Heart left ventricle (tissue), 13 donors: ENCODE data around the gene LNX1.

Source experiments
- POLR2A ChIP-seq, 2 donors: fragments of 450-650 bp; IDR thresholded peaks; one replicate each; pipeline ENCODE4 v1.6.1; 2017; ENCODE audit warnings: antibody characterized with exemption in 2 of 2, mild to moderate bottlenecking in 2 of 2, moderate library complexity in 2 of 2
- TF ChIP-seq, protein P1 (sequence below), 12 donors: fragments of 200-600 bp; sonication (generic) in 4 of 12; IDR thresholded peaks; one replicate each; pipeline versions ENCODE4 v1.5.0 to v1.8.0; 2018 to 2022; ENCODE audit warnings: antibody characterized with exemption in 12 of 12, mild to moderate bottlenecking in 5 of 12
- donor health status: ischemic (EF 13 %, LVEDD 7.1; RV severe dilation, severe dysfunction).
- donor health status: DM: no; HTN: yes; CAD: no.
- donor health status: DM: no; HTN: no; CAD: no.
- donor health status: ischemic (EF 25% LVEDD 6.9; RV normal size, moderate dysfunction).
- donor health status: ischemic (EF 25% LVEDD 5.7; RV mildly dilated, moderate dysfunction).
- donor health status: ischemic (EF 35%, LVEDD 5.7; RV mildly dilated, moderate dysfunction).
- donor health status: nonischemic (EF 11% LVEDD 7.7; RV severe dilation, severe dysfunction).
- donor health status: DM: yes; HTN: yes; CAD: no.
- donor health status: PGD.
- donor health status: ischemic (EF 29% LVEDD 5.4; RV normal size, mild dysfunction).
- donor health status: nonischemic (EF 23%, LVEDD 6.1; RV moderate dilation, normal function).

DNA sequence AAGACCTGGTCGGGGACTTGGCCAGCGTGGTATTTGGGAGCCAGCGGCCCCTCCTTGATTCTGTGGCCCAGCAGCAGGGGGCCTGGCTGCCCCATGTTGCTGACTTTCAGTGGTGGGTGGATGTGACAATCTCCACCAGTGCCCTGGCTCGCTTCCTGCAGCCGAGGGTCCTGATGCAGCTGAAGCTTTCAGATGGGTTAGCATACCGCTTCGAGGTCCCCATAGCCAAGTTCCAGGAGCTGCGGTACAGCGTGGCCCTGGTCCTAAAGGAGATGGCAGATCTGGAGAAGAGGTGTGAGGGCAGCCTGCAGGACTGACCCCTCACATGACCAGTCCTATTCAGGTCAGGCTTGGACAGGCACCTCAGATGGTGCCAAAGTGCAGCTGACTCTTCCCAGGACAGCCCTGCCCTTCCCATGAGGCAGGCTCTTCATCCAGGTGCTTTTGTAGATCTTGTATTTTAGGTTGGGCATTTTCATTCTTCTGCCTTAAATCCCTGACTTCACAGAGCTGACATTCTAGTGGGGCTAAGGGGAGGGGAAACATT is 15.1 kb downstream of the LNX1 start:
- TF ChIP-seq, protein P1, sequence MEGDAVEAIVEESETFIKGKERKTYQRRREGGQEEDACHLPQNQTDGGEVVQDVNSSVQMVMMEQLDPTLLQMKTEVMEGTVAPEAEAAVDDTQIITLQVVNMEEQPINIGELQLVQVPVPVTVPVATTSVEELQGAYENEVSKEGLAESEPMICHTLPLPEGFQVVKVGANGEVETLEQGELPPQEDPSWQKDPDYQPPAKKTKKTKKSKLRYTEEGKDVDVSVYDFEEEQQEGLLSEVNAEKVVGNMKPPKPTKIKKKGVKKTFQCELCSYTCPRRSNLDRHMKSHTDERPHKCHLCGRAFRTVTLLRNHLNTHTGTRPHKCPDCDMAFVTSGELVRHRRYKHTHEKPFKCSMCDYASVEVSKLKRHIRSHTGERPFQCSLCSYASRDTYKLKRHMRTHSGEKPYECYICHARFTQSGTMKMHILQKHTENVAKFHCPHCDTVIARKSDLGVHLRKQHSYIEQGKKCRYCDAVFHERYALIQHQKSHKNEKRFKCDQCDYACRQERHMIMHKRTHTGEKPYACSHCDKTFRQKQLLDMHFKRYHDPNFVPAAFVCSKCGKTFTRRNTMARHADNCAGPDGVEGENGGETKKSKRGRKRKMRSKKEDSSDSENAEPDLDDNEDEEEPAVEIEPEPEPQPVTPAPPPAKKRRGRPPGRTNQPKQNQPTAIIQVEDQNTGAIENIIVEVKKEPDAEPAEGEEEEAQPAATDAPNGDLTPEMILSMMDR (IDR thresholded peaks at IDR 0.05) = no peak
- no peak for TF ChIP-seq POLR2A (IDR thresholded peaks at IDR 0.05)
